ENCODE data around the gene THRB.

DNA sequence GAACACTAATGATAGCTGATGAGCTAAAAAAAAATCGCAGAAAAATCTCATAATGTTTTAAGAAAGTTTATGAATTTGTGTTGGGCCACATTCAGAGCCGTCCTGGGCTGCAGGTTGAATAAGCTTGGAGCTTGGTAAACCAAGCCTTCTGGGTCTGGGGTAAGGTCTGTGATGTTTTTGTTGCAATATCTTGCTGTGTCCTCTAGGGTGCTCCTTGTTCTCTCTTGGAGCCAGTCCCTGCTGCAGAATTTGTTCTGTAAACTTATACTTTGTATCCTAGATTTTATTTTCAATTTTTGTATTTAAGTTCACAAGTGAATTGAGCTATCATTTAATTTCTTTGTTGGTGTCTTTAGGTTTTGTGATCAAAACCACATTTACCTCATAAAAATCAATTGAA, 405.9 kb downstream of the THRB start:
- no peak for TF ChIP-seq ZNF274 (IDR thresholded peaks at IDR 0.05; ENCODE audit: low read depth, low read length)
- no peak for TF ChIP-seq SUZ12 (IDR thresholded peaks at IDR 0.05; ENCODE audit: extremely low read depth, insufficient read depth, insufficient read length)

Measured in NT2/D1 (cell line).